Subcutaneous adipose tissue (tissue), 4 donors: Measurements from ENCODE around the gene AKAP6. TPM values are rescaled to one million over a fixed set of nuclear protein-coding genes. Genes with fewer than 3 reads are reported as not detected.

ENCODE experiments used
- CTCF ChIP-seq: fragments of 450-650 bp; IDR thresholded peaks from one replicate; pipeline ENCODE4 v1.5.1; 2016; ENCODE audit warnings: low read depth, mild to moderate bottlenecking, control low read depth, antibody characterized with exemption, moderate library complexity
- total RNA-seq, 4 donors: library from RNA; depleted of rRNA; stranded (reverse); fragments of >200 nt; gene quantifications; one replicate each; pipeline ENCODE4 v1.1.0, GENCODE V29; 2016

The AKAP6 gene
- total RNA-seq, 4 donors from 2014 or later, result 0.65 to 6.5 (median 1.2) TPM

- no peak for TF ChIP-seq CTCF
Measured at GRCh38 chr14:32559590-32559989, 230.5 kb downstream of the AKAP6 start.

- no peak for TF ChIP-seq CTCF
Measured at GRCh38 chr14:32560209-32560857, 231.2 kb downstream of the AKAP6 start.

DNA sequence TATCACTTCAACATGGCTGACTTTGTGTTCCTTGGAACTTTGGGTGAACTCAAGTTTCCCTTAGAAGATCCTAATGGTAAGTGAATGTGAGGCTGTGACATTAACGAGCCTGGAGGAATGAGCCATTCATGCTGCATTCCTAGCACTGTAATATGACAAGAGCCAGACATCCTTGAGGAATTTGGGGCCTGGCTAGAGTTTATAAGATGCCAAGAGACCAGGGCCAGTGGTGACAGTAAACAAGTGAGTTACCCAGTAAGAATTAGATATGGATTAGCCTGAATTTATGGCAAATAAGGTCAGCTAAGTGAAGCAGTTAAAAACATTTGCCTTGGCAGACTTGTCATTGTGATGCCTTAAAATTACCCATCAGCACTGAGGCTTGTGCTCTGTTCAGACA lies 232.4 kb downstream of the AKAP6 start:
- no peak for TF ChIP-seq CTCF

- TF ChIP-seq CTCF, result no peak
Measured at GRCh38 chr14:32564596-32564995, 235.5 kb downstream of the AKAP6 start.

DNA sequence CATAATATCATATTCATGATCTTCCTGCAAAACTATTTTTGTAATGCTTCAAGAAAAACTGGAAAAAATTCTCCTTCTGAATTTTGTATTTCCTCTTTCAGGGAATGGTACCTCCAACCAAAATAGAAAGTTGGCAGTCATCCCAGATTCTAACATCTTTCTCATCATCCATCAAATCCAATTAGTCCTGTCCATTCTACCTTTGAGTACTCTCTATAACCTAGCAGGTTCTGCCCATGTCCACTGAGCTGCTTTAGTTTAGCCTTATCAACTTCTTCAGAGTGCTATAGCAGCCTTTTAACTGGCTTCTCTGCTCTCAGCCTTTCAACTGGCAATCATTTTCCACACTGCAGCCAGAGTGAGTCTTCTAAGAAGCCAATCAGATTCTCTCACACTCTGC lies 236.2 kb downstream of the AKAP6 start:
- no peak for TF ChIP-seq CTCF

- no peak for TF ChIP-seq CTCF
Measured at GRCh38 chr14:32567543-32568384, 238.7 kb downstream of the AKAP6 start.

DNA sequence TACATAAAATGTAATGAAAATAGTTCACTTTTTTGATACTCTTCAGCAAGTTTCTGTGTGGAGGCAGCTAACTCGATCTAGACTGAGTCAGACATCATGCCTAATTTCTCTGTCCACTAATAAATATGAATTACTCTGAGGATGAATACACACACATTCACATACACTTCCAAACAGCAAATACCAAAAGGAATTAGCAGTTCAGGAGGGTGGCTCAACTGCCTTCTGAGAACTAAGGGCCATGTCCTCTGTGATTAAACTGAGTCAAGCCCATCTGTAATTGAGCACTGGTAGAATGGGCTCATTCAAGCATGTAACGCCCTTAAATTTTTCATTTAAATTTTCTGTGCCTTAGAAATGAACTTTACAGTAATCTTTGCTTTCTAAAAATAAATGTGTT lies 242.5 kb downstream of the AKAP6 start:
- TF ChIP-seq CTCF, result no peak
